Astrocyte (in vitro differentiated cells and primary cell): Measurements from ENCODE around the gene TOP1. TPM values are rescaled to one million over a fixed set of nuclear protein-coding genes. Genes with fewer than 3 reads are reported as not detected.

Experiments
- DNase-seq: peaks from one replicate; pipeline ENCODE4 v3.0.0-alpha.2; 2010; ENCODE audit warnings: low read depth
- FAIRE-seq: peaks from 2 replicates; lab custom pipeline; 2011; peaks lifted over from hg19 to GRCh38; lab: Jason Lieb, UNC
- H2AFZ ChIP-seq: 2 replicates; pipeline ENCODE4 v1.6.0; 2012; ENCODE audit warnings: low read depth, low read length, inconsistent platforms
- H3K27ac ChIP-seq: 2 replicates; pipeline ENCODE4 v1.5.1; 2011; ENCODE audit warnings: low read depth, low read length, inconsistent platforms
- H3K27me3 ChIP-seq: 2 replicates; pipeline ENCODE4 v1.6.0; 2011; ENCODE audit warnings: low read length, inconsistent platforms; ENCODE audit not compliant: insufficient read depth
- H3K36me3 ChIP-seq: 2 replicates; pipeline ENCODE4 v1.5.1; 2011; ENCODE audit warnings: low read length, inconsistent platforms; ENCODE audit not compliant: insufficient read depth
- H3K4me1 ChIP-seq: 2 replicates; pipeline ENCODE4 v1.5.1; 2011; ENCODE audit warnings: low read length, inconsistent platforms; ENCODE audit not compliant: insufficient read depth
- H3K4me2 ChIP-seq: 2 replicates; pipeline ENCODE4 v1.6.0; 2012; ENCODE audit warnings: low read length, inconsistent platforms
- H3K4me3 ChIP-seq: 2 replicates; pipeline ENCODE4 v1.5.1; 2011; ENCODE audit warnings: low read depth, mild to moderate bottlenecking, low read length, inconsistent platforms; ENCODE audit not compliant: insufficient read depth
- H3K79me2 ChIP-seq: 2 replicates; pipeline ENCODE4 v1.6.0; 2012; ENCODE audit warnings: mild to moderate bottlenecking, low read length, inconsistent platforms; ENCODE audit not compliant: insufficient read depth
- H3K9ac ChIP-seq: 2 replicates; pipeline ENCODE4 v1.6.0; 2012; ENCODE audit warnings: mild to moderate bottlenecking, low read length, inconsistent platforms
- H3K9me3 ChIP-seq: 2 replicates; pipeline ENCODE4 v1.5.1; 2012; ENCODE audit warnings: low read depth, mild to moderate bottlenecking, low read length, inconsistent platforms; ENCODE audit not compliant: insufficient read depth
- H4K20me1 ChIP-seq: 2 replicates; pipeline ENCODE4 v1.6.0; 2012; ENCODE audit warnings: low read length, inconsistent platforms; ENCODE audit not compliant: insufficient read depth
- H3K27ac Mint-ChIP-seq: one replicate; pipeline ENCODE4 v1.8.0; 2021; ENCODE audit warnings: mild to moderate bottlenecking, mixed read lengths; ENCODE audit not compliant: unreplicated experiment
- H3K27me3 Mint-ChIP-seq: one replicate; pipeline ENCODE4 v1.8.0; 2021; ENCODE audit warnings: low read depth, mixed read lengths; ENCODE audit not compliant: unreplicated experiment
- H3K36me3 Mint-ChIP-seq: one replicate; pipeline ENCODE4 v1.8.0; 2021; ENCODE audit warnings: low read depth, mixed read lengths; ENCODE audit not compliant: unreplicated experiment
- H3K4me1 Mint-ChIP-seq: one replicate; pipeline ENCODE4 v1.8.0; 2021; ENCODE audit warnings: low read depth, mixed read lengths; ENCODE audit not compliant: unreplicated experiment
- H3K4me3 Mint-ChIP-seq: one replicate; pipeline ENCODE4 v1.8.0; 2021; ENCODE audit warnings: mild to moderate bottlenecking, moderate library complexity, mixed read lengths; ENCODE audit not compliant: unreplicated experiment
- H3K9me3 Mint-ChIP-seq: one replicate; pipeline ENCODE4 v1.8.0; 2021; ENCODE audit warnings: mild to moderate bottlenecking, mixed read lengths; ENCODE audit not compliant: unreplicated experiment
- EZH2 ChIP-seq: IDR thresholded peaks from 2 replicates; pipeline ENCODE4 v1.6.1; 2012; ENCODE audit warnings: mild to moderate bottlenecking, low read length, inconsistent platforms; ENCODE audit not compliant: insufficient read depth
- total RNA-seq: library from RNA; stranded (reverse); gene quantifications from 2 replicates; pipeline ENCODE4 v1.2.1, GENCODE V29; 2021
- TF ChIP-seq, protein P1 (sequence below): IDR thresholded peaks from 2 replicates; pipeline ENCODE4 v1.5.1; 2011; ENCODE audit warnings: low read depth, mild to moderate bottlenecking, inconsistent platforms, low read length, moderate library complexity; ENCODE audit not compliant: insufficient read depth

TOP1 gene
- total RNA-seq, 1 donor from 2014 or later: 63.5 TPM

DNA sequence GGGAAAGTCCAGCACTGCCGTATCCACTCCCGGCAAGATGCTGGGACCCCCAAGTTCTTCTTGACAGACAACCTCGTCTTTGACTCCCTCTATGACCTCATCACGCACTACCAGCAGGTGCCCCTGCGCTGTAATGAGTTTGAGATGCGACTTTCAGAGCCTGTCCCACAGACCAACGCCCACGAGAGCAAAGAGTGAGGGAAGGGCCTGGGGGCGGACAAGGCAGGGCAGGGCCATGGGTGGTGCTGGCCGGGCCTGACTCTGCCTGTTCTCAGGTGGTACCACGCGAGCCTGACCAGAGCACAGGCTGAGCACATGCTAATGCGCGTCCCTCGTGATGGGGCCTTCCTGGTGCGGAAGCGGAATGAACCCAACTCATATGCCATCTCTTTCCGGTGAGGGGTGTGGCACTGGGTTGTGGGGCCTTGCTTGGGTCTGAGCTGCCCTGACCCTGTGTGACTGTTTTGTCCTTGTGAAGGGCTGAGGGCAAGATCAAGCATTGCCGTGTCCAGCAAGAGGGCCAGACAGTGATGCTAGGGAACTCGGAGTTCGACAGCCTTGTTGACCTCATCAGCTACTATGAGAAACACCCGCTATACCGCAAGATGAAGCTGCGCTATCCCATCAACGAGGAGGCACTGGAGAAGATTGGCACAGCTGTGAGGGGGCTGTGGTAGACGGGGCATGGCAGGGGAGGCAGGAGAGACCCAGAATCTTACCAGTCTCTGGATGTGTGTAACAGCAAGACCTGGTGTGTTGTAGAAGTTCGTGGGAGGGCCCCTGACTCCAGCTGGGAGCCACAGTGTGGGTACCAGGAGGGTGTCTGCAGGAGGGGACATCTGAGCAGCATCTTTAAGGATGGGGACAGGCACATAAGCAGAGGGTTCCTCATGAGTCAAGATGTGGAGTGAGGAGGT is 137.8 kb downstream of the TOP1 start:
- Mint-ChIP-seq H3K27me3 (no peaks in the 10 kb centered on the region), H3K9me3 (no peaks in the 10 kb centered on the region), H3K4me1 (no peaks in the 10 kb centered on the region), H3K27ac (no peak overlapping the region), H3K36me3 (peaks cover 52% of the 10 kb centered on the region), H3K4me3 (no peak overlapping the region)
- Histone ChIP-seq H3K36me3 (peaks cover 51% of the 10 kb centered on the region), H3K9me3 (no peaks in the 10 kb centered on the region), H4K20me1 (peaks cover 66% of the 10 kb centered on the region), H3K27ac (no peak overlapping the region), H2AFZ (no peak overlapping the region), H3K4me3 (no peak overlapping the region), H3K79me2 (peaks cover 4% of the 10 kb centered on the region), H3K4me1 (peaks cover 6% of the 10 kb centered on the region), H3K27me3 (no peaks in the 10 kb centered on the region), H3K9ac (no peak overlapping the region), H3K4me2 (no peak overlapping the region)
- TF ChIP-seq, protein P1, sequence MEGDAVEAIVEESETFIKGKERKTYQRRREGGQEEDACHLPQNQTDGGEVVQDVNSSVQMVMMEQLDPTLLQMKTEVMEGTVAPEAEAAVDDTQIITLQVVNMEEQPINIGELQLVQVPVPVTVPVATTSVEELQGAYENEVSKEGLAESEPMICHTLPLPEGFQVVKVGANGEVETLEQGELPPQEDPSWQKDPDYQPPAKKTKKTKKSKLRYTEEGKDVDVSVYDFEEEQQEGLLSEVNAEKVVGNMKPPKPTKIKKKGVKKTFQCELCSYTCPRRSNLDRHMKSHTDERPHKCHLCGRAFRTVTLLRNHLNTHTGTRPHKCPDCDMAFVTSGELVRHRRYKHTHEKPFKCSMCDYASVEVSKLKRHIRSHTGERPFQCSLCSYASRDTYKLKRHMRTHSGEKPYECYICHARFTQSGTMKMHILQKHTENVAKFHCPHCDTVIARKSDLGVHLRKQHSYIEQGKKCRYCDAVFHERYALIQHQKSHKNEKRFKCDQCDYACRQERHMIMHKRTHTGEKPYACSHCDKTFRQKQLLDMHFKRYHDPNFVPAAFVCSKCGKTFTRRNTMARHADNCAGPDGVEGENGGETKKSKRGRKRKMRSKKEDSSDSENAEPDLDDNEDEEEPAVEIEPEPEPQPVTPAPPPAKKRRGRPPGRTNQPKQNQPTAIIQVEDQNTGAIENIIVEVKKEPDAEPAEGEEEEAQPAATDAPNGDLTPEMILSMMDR: no peak
- no peak for TF ChIP-seq EZH2
- no peak for DNase-seq
- FAIRE-seq: no peak

DNA sequence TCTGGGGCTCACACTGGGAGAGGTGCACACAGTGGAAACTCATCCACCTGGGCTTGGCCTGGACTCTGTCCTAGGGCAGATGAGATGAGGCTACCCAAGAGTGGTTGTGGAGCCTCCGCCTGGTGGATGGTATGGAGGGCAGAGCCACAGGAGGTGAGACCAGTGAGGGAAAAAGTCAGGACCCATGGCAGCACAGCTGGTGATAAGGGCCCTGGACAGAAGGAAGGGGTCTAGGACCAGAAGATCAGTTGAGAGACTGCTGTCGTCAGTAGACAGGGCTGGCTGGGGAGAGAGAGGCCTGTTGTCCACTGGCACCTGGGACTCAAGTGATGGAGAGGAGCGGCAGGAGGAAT is 138.5 kb downstream of the TOP1 start:
- TF ChIP-seq, protein P1: no peak
- no peak for TF ChIP-seq EZH2
- no peak for FAIRE-seq
- H3K27me3 Mint-ChIP-seq: no peaks in the 10 kb centered on the region

More for the DNA sequence above, 138.5 kb downstream of the TOP1 start:
- no peak overlapping the region for H3K4me2 ChIP-seq
- H3K9me3 Mint-ChIP-seq: no peaks in the 10 kb centered on the region
- no peak overlapping the region for H3K27ac Mint-ChIP-seq
- no peak for DNase-seq
- no peak overlapping the region for H3K27ac ChIP-seq
- no peak overlapping the region for H3K4me3 ChIP-seq
- H3K4me1 Mint-ChIP-seq: no peaks in the 10 kb centered on the region
- H3K4me3 Mint-ChIP-seq: no peak overlapping the region
- H3K27me3 ChIP-seq: no peaks in the 10 kb centered on the region
- peaks cover 6% of the 10 kb centered on the region for H3K4me1 ChIP-seq
- H4K20me1 ChIP-seq: peaks cover 66% of the 10 kb centered on the region
- no peak overlapping the region for H2AFZ ChIP-seq
- peaks cover 54% of the 10 kb centered on the region for H3K36me3 Mint-ChIP-seq
- H3K79me2 ChIP-seq: no peaks in the 10 kb centered on the region
- H3K9ac ChIP-seq: no peak overlapping the region
- H3K9me3 ChIP-seq: no peaks in the 10 kb centered on the region
- peaks cover 55% of the 10 kb centered on the region for H3K36me3 ChIP-seq
